NCI-H2081 (cell line): ENCODE measurements around the gene CDC42EP4.
"Not testable (repeated sequence)": the region's sequence is repeated elsewhere in the genome, so short reads cannot be mapped to it uniquely, and the experiment has no call there.

ENCODE experiments used
- DNase-seq, 2 experiments: peaks; one replicate each; lab custom pipeline; 2025; lab: John Stamatoyannopoulos, UW

CDC42EP4 gene

DNA sequence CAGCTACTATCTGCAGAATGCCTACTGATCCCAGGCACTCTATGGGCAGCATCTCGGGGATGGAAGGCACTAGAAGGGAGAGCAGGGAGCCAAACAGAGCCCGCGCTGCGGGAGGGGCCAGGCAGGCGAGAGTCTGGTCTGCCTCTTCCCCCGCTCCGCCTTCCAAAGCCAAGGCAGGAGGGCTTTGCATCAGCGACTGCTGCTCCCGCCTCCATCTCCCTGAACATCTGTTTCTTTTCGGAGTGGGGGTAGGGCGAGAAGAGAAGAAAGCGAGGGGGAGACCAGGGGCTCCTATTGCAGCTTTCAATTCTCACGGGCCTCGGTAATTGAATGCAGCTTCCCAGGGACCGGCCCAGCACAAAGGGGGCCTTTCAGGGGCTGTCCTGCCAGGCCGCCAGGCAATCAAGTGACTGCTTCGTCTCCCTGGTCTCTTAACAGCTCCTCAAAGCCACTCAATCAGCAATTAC is 31.4 kb upstream of the CDC42EP4 start:
- DNase-seq = peak in 1 of 2 experiments; percentile 25

DNA sequence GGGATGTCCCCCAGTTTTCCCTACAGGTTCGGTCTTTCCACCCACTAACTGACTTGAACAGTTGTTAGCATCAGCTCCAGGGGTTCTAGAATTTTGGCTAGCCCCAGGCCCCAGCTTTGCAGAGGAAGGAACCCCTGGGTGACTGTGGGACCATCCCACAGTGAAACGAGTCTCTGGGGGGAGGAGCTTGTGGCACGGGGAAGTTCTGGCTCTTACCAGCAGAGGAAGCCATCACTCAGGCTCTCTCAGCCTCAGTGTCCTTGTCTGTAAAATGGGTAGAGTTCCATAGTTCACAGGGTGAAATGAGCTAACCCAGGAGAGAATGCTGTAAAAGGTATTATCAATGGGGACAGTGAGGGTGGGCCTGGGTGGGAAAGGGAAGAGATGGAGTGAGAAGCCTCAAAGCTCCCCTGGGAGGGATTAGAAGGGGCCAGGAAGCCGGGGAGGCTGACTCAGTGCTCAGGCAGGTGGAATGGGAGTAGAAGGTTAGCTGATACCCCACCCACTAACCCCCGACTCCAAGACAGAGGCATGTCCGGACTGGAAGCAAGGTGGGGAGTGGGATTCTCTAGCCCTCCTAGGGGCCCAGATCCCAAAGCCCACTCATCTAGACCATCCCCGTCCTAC is 30.9 kb upstream of the CDC42EP4 start:
- DNase-seq = no peak

DNA sequence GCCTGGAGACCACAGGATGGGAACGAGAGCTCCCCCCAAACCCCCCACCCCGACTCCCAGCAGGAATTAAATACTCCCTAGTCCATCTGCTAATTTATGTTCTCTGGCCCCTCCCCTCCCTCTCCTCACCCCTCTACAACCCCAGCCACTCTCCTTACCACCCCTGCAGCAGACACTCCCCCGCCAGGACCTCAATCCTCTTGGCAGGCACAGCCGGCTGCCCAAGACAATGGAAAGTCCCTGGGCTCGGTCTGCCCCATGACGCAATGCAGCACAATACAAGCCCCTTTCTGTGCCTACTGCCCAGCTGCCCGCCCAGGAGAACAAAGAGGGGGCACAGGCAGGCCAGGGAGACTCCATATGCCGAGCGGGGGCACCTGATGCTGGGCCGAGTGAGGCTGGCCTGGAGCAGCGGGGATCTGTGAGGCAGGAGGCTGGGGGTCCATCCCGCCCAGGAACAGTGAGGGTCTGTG is 30.3 kb upstream of the CDC42EP4 start:
- peak; percentile 67 to 76 for DNase-seq

DNA sequence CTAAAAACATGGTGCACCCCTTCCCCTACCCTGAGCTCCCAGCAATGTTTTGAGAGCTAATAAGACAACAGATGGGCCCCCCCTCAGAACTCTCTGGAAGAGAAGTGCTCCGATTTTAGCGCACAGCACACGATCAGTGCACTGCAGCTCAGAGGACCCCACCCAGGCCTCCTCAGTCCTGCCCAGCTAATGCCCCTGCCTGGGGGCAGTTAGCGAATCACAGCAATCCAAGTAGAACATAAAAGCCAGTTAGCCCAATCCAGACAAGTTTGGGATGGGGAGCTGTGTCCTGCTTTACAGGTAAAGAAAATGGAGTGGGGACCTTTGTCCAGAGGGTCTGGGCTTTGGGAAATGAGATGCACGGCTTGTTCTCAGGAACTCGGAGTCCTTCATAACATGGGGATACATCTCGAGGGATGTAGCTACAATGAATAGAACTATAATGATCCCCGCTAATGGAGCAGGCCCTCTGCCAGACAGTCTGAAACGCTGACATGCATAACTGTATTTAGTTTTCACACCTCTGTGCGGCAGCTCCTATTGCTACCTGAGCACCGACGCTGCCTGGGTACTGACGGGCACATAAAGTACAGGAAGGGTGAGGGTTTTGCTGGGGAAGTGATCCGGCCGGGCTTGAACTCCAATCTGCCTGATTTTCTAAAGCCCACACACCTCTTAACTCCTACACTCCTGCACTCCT is 29.7 kb upstream of the CDC42EP4 start:
- DNase-seq = peak; percentile 63

DNA sequence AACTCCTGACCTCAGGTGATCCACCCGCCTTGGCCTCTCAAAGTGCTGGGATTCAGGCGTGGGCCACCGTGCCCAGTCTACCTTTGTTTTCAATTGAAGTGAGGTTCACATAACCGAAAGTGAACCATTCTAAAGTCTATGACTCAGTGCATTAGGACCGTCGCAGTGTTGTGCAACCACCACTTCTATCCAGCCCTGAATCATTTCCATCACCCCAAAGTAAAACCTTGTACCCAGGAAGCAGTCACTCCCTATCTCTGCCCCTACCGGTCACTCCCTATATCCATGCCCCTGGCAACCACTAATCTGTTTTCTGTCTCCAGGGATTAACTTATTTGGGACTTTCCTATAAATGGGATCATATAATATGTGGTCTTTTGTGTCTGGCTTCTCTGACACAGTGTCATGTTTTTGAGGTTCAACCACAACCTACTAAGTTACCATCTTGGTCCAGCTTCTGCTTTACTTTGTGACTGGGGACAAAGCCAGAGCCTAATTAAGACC is 28.3 kb upstream of the CDC42EP4 start:
- no peak for DNase-seq

DNA sequence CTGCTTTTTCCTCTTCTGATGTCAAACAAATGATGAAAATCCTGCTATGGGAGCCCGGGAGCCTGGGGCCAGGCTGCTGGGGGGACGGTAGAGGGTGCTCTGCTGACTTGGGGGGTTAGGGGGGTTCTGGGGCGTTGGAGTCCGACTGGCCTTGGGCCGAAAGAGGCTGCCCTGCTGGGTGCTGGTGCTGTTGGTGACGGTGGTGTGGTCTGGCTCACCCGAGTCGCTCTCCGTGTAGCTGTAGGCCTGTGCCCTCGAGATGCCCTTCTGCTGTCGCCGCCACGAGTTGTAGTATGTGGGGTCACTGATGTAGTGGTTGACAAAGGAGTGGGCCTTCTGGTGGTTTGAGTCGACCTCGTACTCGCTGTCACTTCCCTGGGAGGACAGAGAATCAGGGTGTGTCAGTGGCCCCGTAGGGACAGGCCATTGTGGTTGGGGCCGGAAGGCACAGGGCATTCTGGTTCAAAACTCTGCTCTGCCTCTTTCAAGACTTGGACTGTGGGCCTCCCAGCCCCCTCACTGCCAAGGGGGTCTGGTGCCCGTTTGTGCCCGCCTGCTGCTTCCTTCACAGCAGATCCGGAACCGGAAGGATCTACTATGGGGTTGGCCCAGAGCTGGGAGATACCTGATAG is 26.9 kb upstream of the CDC42EP4 start:
- DNase-seq = no peak

DNA sequence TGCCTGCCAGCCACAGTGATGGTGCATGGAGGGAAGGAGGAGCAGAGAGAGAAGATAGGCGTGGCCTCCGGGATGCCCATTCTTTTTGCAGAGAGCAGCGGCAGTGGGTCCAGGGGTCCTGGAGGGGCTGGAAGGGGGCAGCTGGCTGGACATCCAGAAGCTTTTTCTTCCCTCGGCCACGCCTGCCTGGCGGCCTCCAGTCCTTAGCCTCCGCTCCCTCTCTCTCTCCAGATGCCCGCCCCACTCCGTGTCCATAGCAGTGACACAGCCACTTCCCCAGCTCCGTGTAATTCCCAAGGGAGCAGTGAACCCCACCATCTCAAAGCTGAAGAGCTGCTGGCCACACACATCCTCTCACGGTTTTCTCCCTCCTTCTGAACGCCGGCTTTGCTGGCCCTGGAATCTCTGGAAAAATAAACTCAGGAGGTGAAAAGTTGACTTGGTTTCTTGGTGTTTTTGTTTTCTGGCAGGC is 26.3 kb upstream of the CDC42EP4 start:
- DNase-seq = no peak

DNA sequence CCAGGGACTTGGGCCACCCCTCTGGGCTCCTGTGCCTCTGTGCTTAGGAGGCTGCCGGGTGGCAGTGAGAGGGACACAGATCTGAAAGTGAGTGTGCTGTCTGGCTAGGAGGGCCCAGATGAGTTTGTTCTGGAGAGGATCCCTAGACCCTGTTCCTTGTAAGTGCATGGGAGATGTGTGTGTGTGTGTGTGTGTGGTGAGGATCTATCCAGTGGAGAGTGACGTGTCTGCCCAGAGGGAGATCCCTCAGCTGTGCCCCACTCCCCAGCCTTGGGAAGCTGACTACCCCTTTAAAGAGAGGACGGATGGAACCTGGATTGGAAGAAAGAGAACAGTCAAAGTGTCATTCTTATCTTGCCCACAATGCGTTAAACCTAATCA is 25.5 kb upstream of the CDC42EP4 start:
- DNase-seq = no peak

DNA sequence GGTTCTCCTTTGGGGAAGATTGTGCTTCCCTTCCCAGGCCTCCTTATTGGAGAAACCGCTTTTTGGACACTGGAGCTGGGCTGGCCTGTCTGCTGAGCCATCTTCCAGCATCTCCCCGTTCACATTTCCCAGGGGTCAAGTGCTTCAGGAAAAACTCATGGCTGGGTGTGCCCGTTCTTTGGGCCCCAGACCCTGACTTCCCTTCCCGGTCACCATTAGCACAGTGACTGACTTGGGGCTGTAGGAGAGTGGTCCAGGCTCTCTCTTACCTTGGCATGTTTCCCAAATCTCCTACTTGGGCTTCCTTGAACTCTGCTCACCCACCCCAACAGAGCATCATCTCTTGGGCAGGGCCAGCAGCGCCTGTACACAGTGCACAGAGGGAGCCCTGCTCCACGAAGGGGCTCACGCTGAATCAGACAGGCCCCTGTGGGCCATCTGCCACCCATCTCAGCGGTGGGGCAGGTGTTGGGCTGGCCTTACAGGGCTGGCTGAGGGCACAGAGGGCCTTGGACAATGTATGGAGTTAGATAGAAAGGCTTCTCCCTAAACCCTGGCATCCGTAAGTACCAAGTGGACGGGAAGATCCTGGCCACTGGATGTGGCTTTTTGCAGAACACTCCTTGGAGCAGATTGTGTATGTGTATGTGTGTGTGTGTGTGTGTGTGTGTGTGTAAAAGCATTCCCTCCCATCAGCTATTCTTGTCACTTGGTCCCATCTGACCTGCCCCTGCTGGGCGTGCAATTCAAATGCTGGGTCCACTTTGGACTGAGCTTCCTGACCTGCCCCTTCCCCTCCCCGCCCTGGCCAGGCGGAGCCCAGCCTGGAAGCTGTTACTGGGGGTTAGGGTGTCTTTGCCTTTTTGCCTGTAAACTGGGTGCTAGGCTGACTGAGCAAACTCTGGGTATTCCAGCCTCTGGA is 24.9 kb upstream of the CDC42EP4 start:
- no peak for DNase-seq

DNA sequence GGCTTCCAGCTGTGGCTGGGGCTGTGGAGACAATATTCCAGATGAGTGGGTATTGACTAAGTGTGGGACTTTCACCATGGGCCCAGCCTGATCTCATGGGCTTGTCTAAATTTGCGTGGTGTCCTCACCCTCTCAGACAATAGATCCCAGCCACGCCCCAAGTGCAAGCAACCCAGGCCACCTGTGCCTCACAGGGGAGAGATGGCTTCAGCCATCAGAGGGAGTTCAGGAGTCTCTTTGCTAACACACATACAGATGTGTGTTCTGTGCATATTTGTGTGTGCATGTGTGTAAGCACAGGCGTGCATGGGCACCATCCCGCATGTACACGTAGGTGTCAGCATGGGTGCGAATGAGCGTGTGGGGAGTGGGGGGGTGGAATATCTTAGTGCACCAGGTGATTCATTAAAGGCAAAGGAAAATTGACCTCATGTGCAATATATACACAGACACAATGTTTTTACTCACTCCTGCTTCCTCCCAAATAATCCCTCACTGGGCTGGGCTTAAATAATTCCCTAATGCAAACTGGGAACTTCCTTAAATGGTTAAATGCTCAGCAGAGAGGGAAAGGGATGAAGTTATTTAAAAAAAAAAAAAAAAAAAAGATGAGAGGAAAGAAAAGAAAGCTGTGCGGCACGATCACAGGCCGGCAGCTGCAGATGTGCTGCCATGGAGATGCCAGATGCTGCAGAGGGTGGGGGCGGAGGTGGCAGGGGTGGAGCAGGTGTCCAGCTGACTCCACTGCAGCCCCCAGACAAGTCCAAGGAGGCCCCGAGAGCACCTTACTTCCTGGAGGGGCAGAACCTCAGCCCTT is 24.0 kb upstream of the CDC42EP4 start:
- peak in 1 of 2 experiments; percentile 26 for DNase-seq

DNA sequence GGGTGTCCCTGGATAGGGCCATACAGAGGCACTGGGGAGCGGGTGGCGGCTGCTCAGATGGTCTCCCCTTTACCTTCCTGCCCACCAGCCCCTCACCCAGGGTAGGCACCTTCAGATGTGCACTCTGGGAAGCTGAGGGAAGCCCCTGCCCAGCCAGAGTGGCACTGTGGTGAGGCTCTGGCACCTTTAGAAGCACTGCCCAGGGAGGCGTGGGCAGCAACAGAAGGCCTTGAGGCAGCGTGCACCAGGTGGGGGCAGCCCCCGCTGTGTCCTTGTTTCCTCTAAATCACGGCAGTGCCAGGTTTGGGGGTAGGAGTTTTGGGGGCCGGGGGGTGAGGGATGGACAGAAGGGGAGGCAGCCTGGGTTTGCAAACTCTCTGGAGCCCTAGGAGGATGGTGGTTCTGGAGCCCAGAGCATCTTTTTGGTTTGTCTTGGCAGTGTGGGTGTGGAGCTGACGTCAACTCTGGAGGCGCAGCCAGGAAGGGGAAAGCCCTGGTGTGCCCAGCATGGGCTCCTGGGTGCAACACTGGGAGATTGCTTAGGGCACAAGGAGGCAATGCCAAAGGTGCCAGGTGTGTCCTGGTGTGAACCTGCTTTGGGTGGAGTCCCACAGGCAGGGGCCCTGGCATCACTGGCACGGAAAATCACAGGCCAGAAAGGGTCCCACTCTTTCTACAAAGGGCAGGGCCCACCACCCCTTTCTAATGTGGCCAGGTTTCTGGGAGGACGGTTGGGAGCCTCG is 23.1 kb upstream of the CDC42EP4 start:
- DNase-seq = peak; percentile 88 to 93

DNA sequence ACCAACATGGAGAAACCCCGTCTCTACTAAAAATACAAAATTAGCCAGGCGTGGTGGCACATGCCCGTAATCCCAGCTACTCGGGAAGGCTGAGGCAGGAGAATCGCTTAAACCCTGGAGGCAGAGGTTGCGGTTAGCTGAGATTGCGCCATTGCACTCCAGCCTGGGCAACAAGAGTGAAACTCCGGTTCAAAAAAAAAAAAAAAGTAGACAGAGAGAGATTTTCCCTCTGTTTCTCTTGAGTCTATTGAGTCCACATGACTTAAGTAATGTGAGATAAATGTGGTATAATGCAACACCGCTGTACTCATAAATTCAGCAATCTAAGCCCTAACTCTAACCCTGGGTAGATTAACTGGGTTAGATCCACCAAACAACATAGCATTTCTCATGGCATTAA is 21.6 kb upstream of the CDC42EP4 start:
- DNase-seq = not testable (repeated sequence)

DNA sequence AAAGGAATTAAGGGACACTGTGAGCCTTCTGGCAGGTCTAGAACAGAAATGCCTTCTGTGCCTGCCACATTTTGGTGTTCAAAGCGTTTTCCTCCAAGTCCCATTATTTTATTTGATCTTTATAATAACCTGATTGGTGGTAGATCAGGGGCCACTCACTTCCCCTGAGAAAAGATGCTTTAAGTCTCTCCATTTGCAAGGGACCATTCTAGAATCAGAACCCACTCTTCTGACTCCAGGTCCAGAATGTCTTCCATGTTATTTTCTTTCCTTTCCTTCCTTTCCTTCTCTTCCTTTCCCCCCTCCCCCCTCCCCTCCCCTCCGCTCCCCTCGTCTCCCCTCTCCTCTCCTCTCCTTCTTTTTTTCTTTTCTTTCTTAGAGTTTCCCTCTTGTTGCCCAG is 19.3 kb upstream of the CDC42EP4 start:
- no peak for DNase-seq

DNA sequence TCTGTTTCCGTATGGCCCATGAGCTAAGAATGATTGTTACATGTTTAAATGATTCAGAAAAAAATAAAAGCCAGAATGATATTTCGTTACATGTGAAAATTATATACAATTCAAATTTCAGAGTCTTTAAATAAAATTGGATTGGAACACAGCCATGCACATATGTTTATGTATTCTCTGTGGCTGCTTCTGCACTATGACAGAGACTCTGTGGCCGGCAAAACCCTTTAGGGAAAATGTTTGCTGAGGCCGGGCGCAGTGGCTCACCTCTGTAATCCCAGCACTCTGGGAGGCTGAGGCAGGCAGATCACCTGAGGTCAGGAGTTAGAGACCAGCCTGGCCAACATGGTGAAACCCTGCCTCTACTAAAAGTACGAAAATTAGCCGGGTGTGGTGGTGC is 15.9 kb upstream of the CDC42EP4 start:
- no peak for DNase-seq

DNA sequence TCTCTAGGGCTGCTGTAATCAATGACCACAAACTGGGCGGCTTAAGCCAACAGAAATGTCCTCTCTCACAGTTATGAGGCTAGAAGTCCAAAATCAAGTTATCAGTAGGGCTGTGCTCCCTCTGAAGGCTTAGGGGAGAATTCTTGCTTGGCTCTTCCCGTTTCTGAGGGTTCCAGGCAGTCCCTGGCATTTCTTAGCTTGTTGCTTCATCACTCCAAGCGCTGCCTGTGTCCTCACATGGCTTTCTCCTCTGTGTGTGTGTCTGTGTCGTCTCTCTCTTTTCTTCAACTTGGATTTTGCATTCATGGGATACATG is 13.7 kb upstream of the CDC42EP4 start:
- DNase-seq = no peak

DNA sequence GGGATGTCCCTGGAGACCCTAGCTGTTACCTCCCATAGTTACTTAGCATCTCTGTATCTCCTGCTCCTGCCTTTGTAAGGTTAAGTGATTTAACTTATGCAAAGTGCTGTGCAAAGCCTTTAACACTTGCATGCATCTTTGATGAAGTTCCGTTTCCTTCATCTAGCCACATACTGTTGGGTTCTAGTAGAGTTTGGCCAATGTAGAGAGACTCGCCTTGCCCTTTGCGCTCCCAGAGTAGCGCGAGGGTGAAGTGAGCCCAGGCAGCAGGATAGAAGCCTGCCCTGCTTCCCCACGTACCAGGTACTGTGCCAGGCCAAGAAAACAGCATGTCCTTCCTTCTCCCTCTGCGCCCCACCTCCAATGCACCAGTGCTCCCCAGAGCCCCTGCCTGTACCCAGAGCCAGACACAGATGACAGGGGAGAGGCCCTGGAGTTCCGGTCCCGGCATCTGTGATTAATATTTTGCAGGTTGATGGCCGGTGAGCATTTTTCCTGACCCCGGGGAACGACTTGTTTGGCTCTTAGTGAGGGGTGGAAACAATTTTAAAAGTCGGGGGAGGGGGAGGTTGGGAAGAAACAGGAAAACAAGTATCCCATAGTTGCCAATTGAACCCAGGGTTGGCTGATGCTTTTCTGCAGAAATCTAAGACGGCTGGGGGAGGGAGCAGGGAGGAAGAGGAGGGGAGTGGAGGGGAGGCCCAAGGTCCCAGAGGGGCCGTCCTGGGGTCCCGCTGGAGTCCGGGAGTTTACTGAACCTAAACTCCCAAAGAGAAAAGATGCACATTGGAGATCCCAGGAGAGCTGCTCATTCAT is 13.1 kb upstream of the CDC42EP4 start:
- no peak for DNase-seq

DNA sequence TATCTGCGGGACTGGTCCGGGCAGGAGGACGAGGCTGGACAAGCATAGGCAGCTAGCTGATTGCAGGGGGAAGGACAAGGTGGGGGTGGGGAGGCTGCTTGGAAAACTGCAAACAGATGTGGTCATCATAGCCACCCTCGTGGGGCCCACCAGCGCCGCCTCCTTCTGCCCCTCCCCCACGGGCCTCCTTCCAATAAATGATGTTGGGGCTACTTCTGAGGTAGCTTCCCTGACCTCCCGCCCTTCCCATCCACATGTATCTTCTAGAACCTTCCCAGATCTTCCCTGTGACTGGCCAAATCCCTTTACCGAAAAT is 12.3 kb upstream of the CDC42EP4 start:
- DNase-seq = no peak

DNA sequence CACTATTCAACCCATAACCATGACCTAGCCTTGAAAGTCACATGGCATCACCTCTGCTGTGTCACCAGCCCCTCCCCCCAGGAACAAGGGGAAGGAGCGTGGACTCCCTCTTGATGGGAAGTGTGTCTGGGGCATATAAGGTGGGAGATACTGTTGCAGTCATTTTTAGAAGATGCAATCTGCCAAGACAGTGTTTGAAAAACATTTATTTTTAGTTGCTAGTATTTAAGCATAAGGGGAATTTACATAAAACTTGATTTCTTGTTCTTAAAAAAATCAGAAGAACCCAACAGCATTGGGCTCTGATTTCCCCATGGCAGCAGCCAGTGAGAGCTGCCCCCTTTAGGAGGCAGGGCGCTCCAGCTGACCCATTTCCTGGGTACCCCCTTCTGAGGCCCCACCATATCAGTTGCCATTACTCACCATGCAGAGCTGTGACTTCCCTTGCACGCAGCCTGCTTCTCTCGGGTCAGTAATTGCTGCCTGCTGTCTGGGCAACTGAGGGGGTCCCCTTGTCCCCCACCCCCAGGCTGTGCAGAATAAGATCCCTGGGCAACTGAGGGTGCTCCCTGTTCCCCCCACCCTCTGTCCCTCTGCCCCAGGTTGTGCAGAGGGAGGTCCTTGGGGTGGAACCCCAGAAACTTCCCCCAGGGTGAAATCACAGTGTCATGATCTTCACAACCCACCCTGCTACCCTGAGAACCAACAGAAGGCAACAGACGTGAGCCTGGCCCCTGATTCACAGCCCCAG is 11.8 kb upstream of the CDC42EP4 start:
- no peak for DNase-seq
